ENCODE measurements around the gene PHF2.
"Not testable (repeated sequence)": the region's sequence is repeated elsewhere in the genome, so short reads cannot be mapped to it uniquely, and the experiment has no call there.

DNA sequence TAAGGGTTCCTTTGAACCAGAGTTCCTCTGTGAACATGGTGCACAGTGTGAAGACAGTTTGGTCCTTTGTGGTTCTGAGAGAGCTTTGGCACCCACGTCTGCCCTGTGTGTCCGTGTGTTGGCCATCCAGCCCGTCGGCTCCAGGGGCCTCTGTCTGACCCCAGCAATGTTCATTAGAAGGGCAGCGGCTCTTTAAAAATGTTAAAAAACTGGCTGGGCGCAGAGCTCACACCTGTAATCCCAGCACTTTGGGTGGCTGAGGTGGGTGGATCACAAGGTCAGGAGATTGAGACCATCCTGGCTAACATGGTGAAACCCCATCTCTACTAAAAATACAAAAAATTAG lies 90.0 kb downstream of the PHF2 start:
- TF ChIP-seq, protein P1, sequence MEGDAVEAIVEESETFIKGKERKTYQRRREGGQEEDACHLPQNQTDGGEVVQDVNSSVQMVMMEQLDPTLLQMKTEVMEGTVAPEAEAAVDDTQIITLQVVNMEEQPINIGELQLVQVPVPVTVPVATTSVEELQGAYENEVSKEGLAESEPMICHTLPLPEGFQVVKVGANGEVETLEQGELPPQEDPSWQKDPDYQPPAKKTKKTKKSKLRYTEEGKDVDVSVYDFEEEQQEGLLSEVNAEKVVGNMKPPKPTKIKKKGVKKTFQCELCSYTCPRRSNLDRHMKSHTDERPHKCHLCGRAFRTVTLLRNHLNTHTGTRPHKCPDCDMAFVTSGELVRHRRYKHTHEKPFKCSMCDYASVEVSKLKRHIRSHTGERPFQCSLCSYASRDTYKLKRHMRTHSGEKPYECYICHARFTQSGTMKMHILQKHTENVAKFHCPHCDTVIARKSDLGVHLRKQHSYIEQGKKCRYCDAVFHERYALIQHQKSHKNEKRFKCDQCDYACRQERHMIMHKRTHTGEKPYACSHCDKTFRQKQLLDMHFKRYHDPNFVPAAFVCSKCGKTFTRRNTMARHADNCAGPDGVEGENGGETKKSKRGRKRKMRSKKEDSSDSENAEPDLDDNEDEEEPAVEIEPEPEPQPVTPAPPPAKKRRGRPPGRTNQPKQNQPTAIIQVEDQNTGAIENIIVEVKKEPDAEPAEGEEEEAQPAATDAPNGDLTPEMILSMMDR (IDR thresholded peaks at IDR 0.05; ENCODE audit: low read depth, low read length) = not testable (repeated sequence)
- not testable (repeated sequence) for TF ChIP-seq EZH2phosphoT487 (IDR thresholded peaks at IDR 0.05; ENCODE audit: low read depth)

All from OCI-LY3 (cell line).